CD4-positive, CD25-positive, alpha-beta regulatory T cell (primary cell): ENCODE results near the gene EIF2D. TPM values are rescaled to one million over a fixed set of nuclear protein-coding genes. Genes with fewer than 3 reads are reported as not detected.

Experiments used
- polyA plus RNA-seq, 4 donors: library from polyadenylated mRNA; unstranded; fragments of 300-500 nt; fragmentation: Illumina TruSeq; gene quantifications; one replicate each; pipeline ENCODE4 v1.2.3, GENCODE V29; 2021
- total RNA-seq: library from RNA; stranded (reverse); gene quantifications from one replicate; pipeline ENCODE4 v1.2.3, GENCODE V29; 2022

The EIF2D gene
- total and polyA plus RNA-seq, 5 donors from 2014 or later, result 21.3 to 35.7 (median 29.8) TPM

Other genes starting within 250 kb of the EIF2D start
- gene IKBKE, start 142.0 kb downstream of the EIF2D start, total RNA-seq, result 78.3 TPM
- 10 to 100 TPM; 55.3 to 87.4 (median 68.3) TPM for gene IKBKE, start 142.0 kb downstream of the EIF2D start, polyA plus RNA-seq
- 158 TPM for gene RASSF5, start 104.9 kb downstream of the EIF2D start, total RNA-seq
- 100 to 1,000 TPM; 224 to 258 (median 231) TPM for gene RASSF5, start 104.9 kb downstream of the EIF2D start, polyA plus RNA-seq
- gene DYRK3, start 23.1 kb upstream of the EIF2D start, total RNA-seq, result 0.67 TPM
- gene DYRK3, start 23.1 kb upstream of the EIF2D start, polyA plus RNA-seq, result under 1 TPM in 1 of 4 donors, not detected in 3; 0.32 TPM
- gene MAPKAPK2, start 72.4 kb upstream of the EIF2D start, total RNA-seq, result 167 TPM
- gene MAPKAPK2, start 72.4 kb upstream of the EIF2D start, polyA plus RNA-seq, result 1 to 10 TPM; 2.4 to 3.8 (median 2.9) TPM
- not detected for gene IL19, start 158.3 kb upstream of the EIF2D start, total RNA-seq
- not detected for gene IL19, start 158.3 kb upstream of the EIF2D start, polyA plus RNA-seq
- 7.0 TPM for gene IL10, start 160.0 kb upstream of the EIF2D start, total RNA-seq
- 1 to 10 TPM in 2 of 4 donors, under 1 TPM in 2; 0.60 to 4.4 (median 2.0) TPM for gene IL10, start 160.0 kb upstream of the EIF2D start, polyA plus RNA-seq